DND-41 (cell line): ENCODE results near the gene SPATA12.
A peak's percentile ranks its signal among the peaks of the same experiment; 100 is the strongest.

Experiments
- ATAC-seq: fragments of 200-7000 bp; cut with Tn5 transposase; 3 replicates; pipeline ENCODE4 v1.9.1; 2021; ENCODE audit warnings: low read depth; ENCODE audit not compliant: insufficient read depth
- DNase-seq: peaks from one replicate; pipeline ENCODE4 v3.0.0-alpha.2; 2020
- H2AFZ ChIP-seq: 2 replicates; pipeline ENCODE4 v1.6.0; 2012; ENCODE audit warnings: low read depth, low read length
- H3K27ac ChIP-seq: 2 replicates; pipeline ENCODE4 v1.5.1; 2012; ENCODE audit warnings: low read length, inconsistent platforms
- H3K27me3 ChIP-seq: fragments of 200-600 bp; sonication (generic); 2 replicates; pipeline ENCODE4 v1.6.0; 2012; ENCODE audit warnings: low read length, mild to moderate bottlenecking, inconsistent platforms; ENCODE audit not compliant: insufficient read depth, poor library complexity
- H3K36me3 ChIP-seq: 2 replicates; pipeline ENCODE4 v1.5.1; 2012; ENCODE audit warnings: low read length, inconsistent platforms; ENCODE audit not compliant: insufficient read depth
- H3K4me1 ChIP-seq: 2 replicates; pipeline ENCODE4 v1.5.1; 2012; ENCODE audit warnings: mild to moderate bottlenecking, low read length; ENCODE audit not compliant: insufficient read depth
- H3K4me2 ChIP-seq: 2 replicates; pipeline ENCODE4 v1.6.0; 2012; ENCODE audit warnings: mild to moderate bottlenecking, moderate library complexity, low read length, inconsistent platforms; ENCODE audit not compliant: insufficient read depth
- H3K4me3 ChIP-seq, 2 experiments: fragments of 200-600 bp in 1 of 2; shearing (Covaris generic) in 1 of 2; 2 replicates each; pipeline ENCODE4 v1.5.1; 2012 to 2016; ENCODE audit warnings: inconsistent platforms in 2 of 2, low read length in 2 of 2, mild to moderate bottlenecking in 2 of 2, low read depth in 1 of 2, moderate library complexity in 1 of 2
- H3K79me2 ChIP-seq: 2 replicates; pipeline ENCODE4 v1.6.0; 2012; ENCODE audit warnings: low read length, inconsistent platforms; ENCODE audit not compliant: insufficient read depth
- H3K9ac ChIP-seq: 2 replicates; pipeline ENCODE4 v1.6.0; 2012; ENCODE audit warnings: low read depth, mild to moderate bottlenecking, inconsistent platforms, low read length, moderate library complexity
- H3K9me3 ChIP-seq: 2 replicates; pipeline ENCODE4 v1.5.1; 2012; ENCODE audit warnings: low read length, moderate library complexity, mild to moderate bottlenecking, inconsistent platforms; ENCODE audit not compliant: insufficient read depth, severe bottlenecking
- H4K20me1 ChIP-seq: 2 replicates; pipeline ENCODE4 v1.6.0; 2012; ENCODE audit warnings: low read length; ENCODE audit not compliant: insufficient read depth
- EZH2 ChIP-seq: IDR thresholded peaks from 3 replicates; pipeline ENCODE4 v1.6.1; 2012; ENCODE audit warnings: borderline replicate concordance, low read depth, mild to moderate bottlenecking, moderate library complexity, low read length, inconsistent platforms; ENCODE audit not compliant: severe bottlenecking
- TF ChIP-seq, protein P1 (sequence below): IDR thresholded peaks from 2 replicates; pipeline ENCODE4 v1.5.1; 2012; ENCODE audit warnings: borderline replicate concordance, low read length, moderate library complexity, mild to moderate bottlenecking; ENCODE audit not compliant: poor library complexity, severe bottlenecking; ENCODE audit errors: extremely low read depth

SPATA12 gene

DNA sequence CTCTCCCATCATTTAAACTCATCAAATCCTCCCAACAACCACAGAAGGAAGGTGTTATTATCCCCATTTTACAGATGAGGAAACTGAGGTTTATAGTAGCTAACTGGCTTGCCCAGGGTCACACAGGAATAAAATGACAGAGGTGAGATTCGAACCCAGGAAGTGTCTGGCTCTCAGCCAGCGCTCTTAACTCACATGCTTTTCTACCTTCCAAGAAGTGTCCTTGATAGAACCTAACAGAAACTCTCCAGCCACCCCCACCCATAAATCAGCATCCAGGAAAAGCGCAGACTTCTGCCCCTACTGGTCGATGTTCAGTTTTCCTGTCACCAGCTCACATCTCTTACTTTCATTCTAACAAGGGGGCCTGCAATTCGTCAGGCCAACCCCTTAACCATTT, 51.7 kb downstream of the SPATA12 start:
- peak; percentile 10 for DNase-seq

DNA sequence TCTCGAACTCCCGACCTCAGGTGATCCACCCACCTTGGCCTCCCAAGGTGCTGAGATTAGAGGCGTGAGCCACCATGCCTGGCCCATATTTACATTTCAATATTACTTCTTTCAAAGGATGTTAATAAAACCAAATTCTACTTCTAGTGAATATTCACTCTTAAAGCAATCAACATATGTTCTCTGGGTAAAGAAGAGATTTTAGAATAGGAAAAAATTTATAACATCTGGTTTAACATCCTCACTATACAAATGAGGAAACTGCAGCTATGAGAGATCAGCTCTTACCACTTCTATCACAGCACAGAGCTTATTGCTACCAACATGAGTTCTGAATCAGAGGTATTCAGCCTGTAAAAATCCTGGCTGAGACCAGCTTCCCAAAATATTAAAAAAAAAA, 56.0 kb downstream of the SPATA12 start:
- H3K4me3 ChIP-seq: no peak overlapping the region
- no peaks in the 10 kb centered on the region for H3K79me2 ChIP-seq
- DNase-seq: no peak
- H2AFZ ChIP-seq: no peak overlapping the region
- no peak overlapping the region for H3K4me2 ChIP-seq
- no peak overlapping the region for H3K9ac ChIP-seq
- no peaks in the 10 kb centered on the region for H3K36me3 ChIP-seq
- H3K4me1 ChIP-seq: no peaks in the 10 kb centered on the region
- no peaks in the 10 kb centered on the region for H4K20me1 ChIP-seq
- H3K27me3 ChIP-seq: peaks cover 8% of the 10 kb centered on the region
- TF ChIP-seq, protein P1, sequence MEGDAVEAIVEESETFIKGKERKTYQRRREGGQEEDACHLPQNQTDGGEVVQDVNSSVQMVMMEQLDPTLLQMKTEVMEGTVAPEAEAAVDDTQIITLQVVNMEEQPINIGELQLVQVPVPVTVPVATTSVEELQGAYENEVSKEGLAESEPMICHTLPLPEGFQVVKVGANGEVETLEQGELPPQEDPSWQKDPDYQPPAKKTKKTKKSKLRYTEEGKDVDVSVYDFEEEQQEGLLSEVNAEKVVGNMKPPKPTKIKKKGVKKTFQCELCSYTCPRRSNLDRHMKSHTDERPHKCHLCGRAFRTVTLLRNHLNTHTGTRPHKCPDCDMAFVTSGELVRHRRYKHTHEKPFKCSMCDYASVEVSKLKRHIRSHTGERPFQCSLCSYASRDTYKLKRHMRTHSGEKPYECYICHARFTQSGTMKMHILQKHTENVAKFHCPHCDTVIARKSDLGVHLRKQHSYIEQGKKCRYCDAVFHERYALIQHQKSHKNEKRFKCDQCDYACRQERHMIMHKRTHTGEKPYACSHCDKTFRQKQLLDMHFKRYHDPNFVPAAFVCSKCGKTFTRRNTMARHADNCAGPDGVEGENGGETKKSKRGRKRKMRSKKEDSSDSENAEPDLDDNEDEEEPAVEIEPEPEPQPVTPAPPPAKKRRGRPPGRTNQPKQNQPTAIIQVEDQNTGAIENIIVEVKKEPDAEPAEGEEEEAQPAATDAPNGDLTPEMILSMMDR: no peak
- no peak for TF ChIP-seq EZH2
- no peak overlapping the region for H3K27ac ChIP-seq
- ATAC-seq: no peak
- H3K9me3 ChIP-seq: no peaks in the 10 kb centered on the region

More for the DNA sequence above, 51.7 kb downstream of the SPATA12 start:
- Histone ChIP-seq H3K4me1 (no peaks in the 10 kb centered on the region), H3K9me3 (no peaks in the 10 kb centered on the region), H3K27me3 (peaks cover 5% of the 10 kb centered on the region), H3K4me2 (no peak overlapping the region), H3K9ac (no peak overlapping the region), H3K36me3 (no peaks in the 10 kb centered on the region), H3K4me3 (no peak overlapping the region), H4K20me1 (no peaks in the 10 kb centered on the region), H2AFZ (no peak overlapping the region), H3K79me2 (no peaks in the 10 kb centered on the region), H3K27ac (no peak overlapping the region)
- no peak for ATAC-seq
- TF ChIP-seq, protein P1: peak; percentile 56
- no peak for TF ChIP-seq EZH2

GRCh38 chr3:57118254-57118653, 57.8 kb downstream of the SPATA12 start:
- TF ChIP-seq EZH2: no peak
- TF ChIP-seq, protein P1: no peak
- H3K27ac ChIP-seq: no peak overlapping the region

GRCh38 chr3:57120040-57120439, 59.6 kb downstream of the SPATA12 start:
- H3K9ac ChIP-seq: no peak overlapping the region
- ATAC-seq: no peak
- no peaks in the 10 kb centered on the region for H3K79me2 ChIP-seq
- no peaks in the 10 kb centered on the region for H3K36me3 ChIP-seq
- H2AFZ ChIP-seq: no peak overlapping the region
- peaks cover 10% of the 10 kb centered on the region for H3K27me3 ChIP-seq
- no peak for DNase-seq
- H3K27ac ChIP-seq: no peak overlapping the region
- no peak overlapping the region for H3K4me2 ChIP-seq
- H3K9me3 ChIP-seq: no peaks in the 10 kb centered on the region
- no peaks in the 10 kb centered on the region for H3K4me1 ChIP-seq
- no peak for TF ChIP-seq EZH2
- no peak overlapping the region for H3K4me3 ChIP-seq
- no peaks in the 10 kb centered on the region for H4K20me1 ChIP-seq

More at GRCh38 chr3:57118254-57118653, 57.8 kb downstream of the SPATA12 start:
- no peak overlapping the region for H3K9ac ChIP-seq
- no peaks in the 10 kb centered on the region for H3K79me2 ChIP-seq
- no peaks in the 10 kb centered on the region for H3K4me1 ChIP-seq
- H4K20me1 ChIP-seq: no peaks in the 10 kb centered on the region
- no peak overlapping the region for H3K4me3 ChIP-seq
- no peaks in the 10 kb centered on the region for H3K36me3 ChIP-seq
- H3K27me3 ChIP-seq: peaks cover 14% of the 10 kb centered on the region
- no peak for ATAC-seq
- no peak overlapping the region for H2AFZ ChIP-seq
- no peaks in the 10 kb centered on the region for H3K9me3 ChIP-seq
- DNase-seq: no peak
- no peak overlapping the region for H3K4me2 ChIP-seq
